HEK293 (cell line): Measurements from ENCODE around the gene CATSPERZ.

Experiments used
- CTCF ChIA-PET: fragments of 350-600 bp; formaldehyde crosslinking; extraction: SDS; loops from one replicate; lab custom pipeline; 2021; ENCODE audit warnings: antibody characterized with exemption; lab: Yijun Ruan, JAX
- POLR2A ChIA-PET: fragments of 300-600 bp; formaldehyde crosslinking; extraction: SDS; loops from one replicate; lab custom pipeline; 2020; ENCODE audit warnings: antibody characterized with exemption, inconsistent platforms; lab: Yijun Ruan, JAX
- H3K27ac ChIP-seq: fragments of 200-500 bp; sonication (Bioruptor generic); 2 replicates; pipeline ENCODE4 v1.5.1; 2014; ENCODE audit warnings: low read depth, low read length, control low read depth, inconsistent platforms; ENCODE audit errors: extremely low read depth
- H3K36me3 ChIP-seq, 2 experiments: fragments of 200-500 bp in 1 of 2; sonication (Bioruptor generic) in 1 of 2; 1 replicate in 1 of 2; 2 replicates in 1 of 2; pipeline ENCODE4 v1.5.1; 2014 to 2017; ENCODE audit warnings: inconsistent platforms in 2 of 2, low read length in 2 of 2; ENCODE audit not compliant: control insufficient read depth in 2 of 2, insufficient read depth in 1 of 2
- H3K4me1 ChIP-seq: fragments of 200-500 bp; sonication (Bioruptor generic); 2 replicates; pipeline ENCODE4 v1.5.1; 2014; ENCODE audit warnings: mild to moderate bottlenecking, low read length, inconsistent platforms; ENCODE audit not compliant: control insufficient read depth, insufficient read depth
- H3K4me3 ChIP-seq: 2 replicates; pipeline ENCODE4 v1.5.1; 2011; ENCODE audit warnings: low read depth, mild to moderate bottlenecking, control low read depth, low read length, moderate library complexity
- H3K9me3 ChIP-seq: fragments of 200-500 bp; sonication (Bioruptor generic); 2 replicates; pipeline ENCODE4 v1.5.1; 2014; ENCODE audit warnings: low read depth, low read length, inconsistent platforms; ENCODE audit not compliant: control insufficient read depth, insufficient read depth
- GLIS1 ChIP-seq: fragments of 450-650 bp; formaldehyde crosslinking; IDR thresholded peaks from 2 replicates; pipeline ENCODE4 v1.5.1; 2016; ENCODE audit warnings: missing biosample characterization, missing genetic modification characterization
- HIC1 ChIP-seq: fragments of 450-650 bp; formaldehyde crosslinking; IDR thresholded peaks from 2 replicates; pipeline ENCODE4 v1.5.1; 2016; ENCODE audit warnings: missing biosample characterization, missing genetic modification characterization
- HOXD13 ChIP-seq: sonication (generic); formaldehyde crosslinking; IDR thresholded peaks from 2 replicates; pipeline ENCODE4 v1.8.0; 2022; ENCODE audit warnings: missing genetic modification reagents, borderline replicate concordance
- OSR2 ChIP-seq: fragments of 450-650 bp; formaldehyde crosslinking; IDR thresholded peaks from 2 replicates; pipeline ENCODE4 v1.5.1; 2016; ENCODE audit warnings: missing biosample characterization, missing genetic modification characterization
- ZBTB17 ChIP-seq: fragments of 450-650 bp; formaldehyde crosslinking; IDR thresholded peaks from 2 replicates; pipeline ENCODE4 v1.5.1; 2016; ENCODE audit warnings: missing biosample characterization, missing genetic modification characterization
- ZBTB8A ChIP-seq: fragments of 450-650 bp; formaldehyde crosslinking; IDR thresholded peaks from 2 replicates; pipeline ENCODE4 v1.5.1; 2016; ENCODE audit warnings: missing biosample characterization, missing genetic modification characterization
- ZFHX2 ChIP-seq: fragments of 450-650 bp; formaldehyde crosslinking; conservative IDR thresholded peaks from 2 replicates; pipeline ENCODE4 v1.5.1; 2016; ENCODE audit warnings: missing biosample characterization, missing genetic modification characterization
- ZIC2 ChIP-seq: fragments of 450-650 bp; formaldehyde crosslinking; IDR thresholded peaks from 2 replicates; pipeline ENCODE4 v1.5.1; 2016; ENCODE audit warnings: missing biosample characterization, missing genetic modification characterization
- ZNF214 ChIP-seq: fragments of 450-650 bp; formaldehyde crosslinking; IDR thresholded peaks from 2 replicates; pipeline ENCODE4 v1.5.1; 2017; ENCODE audit warnings: missing biosample characterization, mild to moderate bottlenecking, missing genetic modification characterization, borderline replicate concordance
- ZNF266 ChIP-seq: fragments of 450-650 bp; formaldehyde crosslinking; IDR thresholded peaks from 2 replicates; pipeline ENCODE4 v1.5.1; 2016; ENCODE audit warnings: missing biosample characterization, missing genetic modification characterization, low read depth
- ZNF274 ChIP-seq, 2 experiments: fragments of 200-500 bp in 1 of 2; fragments of 450-650 bp in 1 of 2; sonication (Bioruptor generic) in 1 of 2; formaldehyde crosslinking in 1 of 2; IDR thresholded peaks; 2 replicates each; pipeline versions ENCODE4 v1.5.1 to v1.6.1; 2014 to 2016; ENCODE audit warnings: borderline replicate concordance in 1 of 2, inconsistent platforms in 1 of 2, low read length in 1 of 2, missing biosample characterization in 1 of 2, missing genetic modification characterization in 1 of 2
- ZNF292 ChIP-seq: fragments of 450-650 bp; formaldehyde crosslinking; IDR thresholded peaks from 2 replicates; pipeline ENCODE4 v1.5.1; 2016; ENCODE audit warnings: low read depth, missing biosample characterization, missing genetic modification characterization, borderline replicate concordance
- ZNF585B ChIP-seq: fragments of 450-650 bp; formaldehyde crosslinking; IDR thresholded peaks from 2 replicates; pipeline ENCODE4 v1.5.1; 2016; ENCODE audit warnings: missing biosample characterization, missing genetic modification characterization
- ZSCAN18 ChIP-seq: fragments of 450-650 bp; formaldehyde crosslinking; IDR thresholded peaks from 2 replicates; pipeline ENCODE4 v1.5.1; 2016; ENCODE audit warnings: missing biosample characterization, missing genetic modification characterization
- ZSCAN30 ChIP-seq: fragments of 450-650 bp; IDR thresholded peaks from 2 replicates; pipeline ENCODE4 v1.5.1; 2018; ENCODE audit warnings: missing biosample characterization, mild to moderate bottlenecking, missing genetic modification characterization, moderate library complexity

CATSPERZ gene

GRCh38 chr11:64264371-64264852 lies 35.7 kb upstream of the CATSPERZ start:
- CTCF ChIA-PET = interaction anchor here (0.5 to 1.6 kb wide), 3 partner anchors 13 to 60 kb away, joined by 3 to 11 read pairs (median 3); partner anchors contain the start of gene PLCB3
- TF ChIP-seq ZSCAN30 (tag by site-specific recombination) = no peak
- no peak for TF ChIP-seq ZNF585B (tag by site-specific recombination)
- TF ChIP-seq ZBTB8A (tag by site-specific recombination) = peak; percentile 52
- no peak for TF ChIP-seq ZSCAN18 (tag by site-specific recombination)
- no peak for TF ChIP-seq ZNF266 (tag by site-specific recombination)
- 0 out of 2 replicates have a peak, but pooled peaks have one; percentile 6 for TF ChIP-seq ZFHX2 (tag by site-specific recombination)
- TF ChIP-seq ZBTB17 (tag by site-specific recombination) = 0 out of 2 replicates have a peak, but pooled peaks have one; percentile 19
- TF ChIP-seq, all 188 proteins: peak for 3
- POLR2A ChIA-PET = interaction anchor here (0.6 to 1.6 kb wide), 5 partner anchors 12 to 849 kb away, joined by 3 to 6 read pairs (median 3); no protein-coding TSS in a partner anchor
- Histone ChIP-seq H3K27ac (no peak overlapping the region), H3K36me3 (peaks cover 0 to 67% of the 10 kb centered on the region in 2 experiments; a peak in 1 of 3 replicates), H3K4me1 (peaks cover 2% of the 10 kb centered on the region; the same call in 1 of the 2 replicates), H3K9me3 (no peaks in the 10 kb centered on the region), H3K4me3 (no peak overlapping the region)

- H3K4me1 ChIP-seq = peaks cover 2% of the 10 kb centered on the region; the same call in 1 of the 2 replicates
- no peak overlapping the region for H3K4me3 ChIP-seq
- H3K9me3 ChIP-seq = no peaks in the 10 kb centered on the region
- CTCF ChIA-PET = interaction anchor here (0.6 to 1.6 kb wide), 3 partner anchors 14 to 39 kb away, joined by 3 to 11 read pairs (median 5); partner anchors contain the start of gene PLCB3
- POLR2A ChIA-PET = interaction anchor here (0.6 to 7.0 kb wide), 3 partner anchors 12 to 15 kb away, joined by 3 to 52 read pairs (median 3); partner anchors contain the start of gene PLCB3
- TF ChIP-seq ZNF274 (IDR thresholded peaks at IDR 0.05; ENCODE audit: low read length) = no peak
- no peak for TF ChIP-seq ZNF274 (tag by site-specific recombination; IDR thresholded peaks at IDR 0.05; ENCODE audit: borderline replicate concordance)
- no peak for TF ChIP-seq OSR2 (tag by site-specific recombination)
- TF ChIP-seq HOXD13 = no peak
- TF ChIP-seq ZIC2 (tag by site-specific recombination) = no peak; the same call in 1 of the 2 replicates
- 0 out of 2 replicates have a peak, but pooled peaks have one; percentile 28 for TF ChIP-seq HIC1 (tag by site-specific recombination)
- no peak for TF ChIP-seq ZNF214 (tag by site-specific recombination)
- peak; percentile 34 for TF ChIP-seq GLIS1 (tag by site-specific recombination)
- no peak for TF ChIP-seq ZNF292 (tag by site-specific recombination)
- TF ChIP-seq, all 188 proteins: peak for 2
- H3K27ac ChIP-seq = no peak overlapping the region
- H3K36me3 ChIP-seq = peaks cover 0 to 57% of the 10 kb centered on the region in 2 experiments; a peak in 1 of 3 replicates
Measured at GRCh38 chr11:64265176-64266160, 34.7 kb upstream of the CATSPERZ start.
